GM12878 (cell line): ENCODE results near the gene BBS9. TPM values are rescaled to one million over a fixed set of nuclear protein-coding genes. Genes with fewer than 3 reads are reported as not detected.

Experiments
- ATAC-seq: fragments of 200-7000 bp; cut with Tn5 transposase; 3 replicates; pipeline ENCODE4 v1.9.1; 2020; ENCODE audit warnings: mild to moderate bottlenecking, moderate library complexity
- BruUV-seq: library from RNA; stranded (reverse); fragments of 400-500 nt; replicated peaks from 2 replicates; lab custom pipeline; 2021; lab: Mats Ljungman, UMichigan
- CTCF ChIA-PET: fragments of 300-600 bp; sonication (Branson Sonifier 250); formaldehyde crosslinking; extraction: SDS; loops from one replicate; lab custom pipeline; 2021; ENCODE audit warnings: inconsistent platforms; lab: Yijun Ruan, JAX
- POLR2A ChIA-PET: fragments of 350-600 bp; formaldehyde crosslinking; extraction: SDS; loops from one replicate; lab custom pipeline; 2021; ENCODE audit warnings: inconsistent platforms; lab: Charles Lee
- RAD21 ChIA-PET: fragments of 300-600 bp; sonication (Branson Sonifier 250); formaldehyde crosslinking; loops from one replicate; lab custom pipeline; 2023; ENCODE audit warnings: antibody characterized with exemption; ENCODE audit not compliant: unreplicated experiment; lab: Charles Lee
- SMC1A ChIA-PET: fragments of 300-600 bp; sonication (Branson Sonifier 250); formaldehyde crosslinking; loops from one replicate; lab custom pipeline; 2023; ENCODE audit not compliant: unreplicated experiment, uncharacterized antibody; lab: Charles Lee
- DNase-seq: peaks from one replicate; pipeline ENCODE4 v3.0.0-alpha.2; 2011; ENCODE audit warnings: low read depth, low spot score
- FAIRE-seq: peaks from 3 replicates; lab custom pipeline; 2011; peaks lifted over from hg19 to GRCh38; lab: Jason Lieb, UNC
- H2AFZ ChIP-seq: 2 replicates; pipeline ENCODE4 v1.6.0; 2011; ENCODE audit warnings: low read depth, low read length, control low read depth; ENCODE audit not compliant: control insufficient read depth
- H3K27ac ChIP-seq: 2 replicates; pipeline ENCODE4 v1.5.1; 2011; ENCODE audit warnings: control low read depth; ENCODE audit not compliant: control insufficient read depth, insufficient read depth
- H3K27me3 ChIP-seq, 2 experiments: replicated peaks in 1 of 2; 2 replicates each; pipeline versions ENCODE4 v1.6.0 to v1.6.1; 2011; ENCODE audit warnings: low read length in 1 of 2; ENCODE audit not compliant: control insufficient read depth in 2 of 2, insufficient read depth in 2 of 2
- H3K36me3 ChIP-seq, 2 experiments: 2 replicates each; pipeline ENCODE4 v1.5.1; 2011; ENCODE audit warnings: low read length in 1 of 2; ENCODE audit not compliant: control insufficient read depth in 2 of 2, insufficient read depth in 2 of 2
- H3K4me1 ChIP-seq: 2 replicates; pipeline ENCODE4 v1.6.1; 2011; ENCODE audit warnings: mild to moderate bottlenecking, low read length, moderate library complexity, mixed read lengths; ENCODE audit not compliant: control insufficient read depth, insufficient read depth
- H3K4me2 ChIP-seq: 2 replicates; pipeline ENCODE4 v1.6.0; 2011; ENCODE audit warnings: control low read depth; ENCODE audit not compliant: control insufficient read depth, insufficient read depth
- H3K4me3 ChIP-seq: fragments of 200-600 bp; sonication (generic); 2 replicates; pipeline ENCODE4 v1.5.1; 2016
- H3K79me2 ChIP-seq: 2 replicates; pipeline ENCODE4 v1.6.0; 2011; ENCODE audit warnings: low read length; ENCODE audit not compliant: control insufficient read depth, insufficient read depth
- H3K9ac ChIP-seq: 2 replicates; pipeline ENCODE4 v1.8.0; 2011; ENCODE audit warnings: low read length, control low read depth, mixed read lengths; ENCODE audit not compliant: control insufficient read depth, insufficient read depth
- H3K9me3 ChIP-seq: replicated peaks from 3 replicates; pipeline ENCODE4 v1.5.1; 2011; ENCODE audit warnings: mild to moderate bottlenecking, low read length; ENCODE audit not compliant: control insufficient read depth, insufficient read depth
- H4K20me1 ChIP-seq: 2 replicates; pipeline ENCODE4 v1.6.0; 2011; ENCODE audit not compliant: control insufficient read depth, insufficient read depth
- CHD1 ChIP-seq: IDR thresholded peaks from 2 replicates; pipeline ENCODE4 v1.6.1; 2012; ENCODE audit warnings: low read depth, low read length, improper control_type of control experiment
- CTCF ChIP-seq, 3 experiments: IDR thresholded peaks in 2 of 3; conservative IDR thresholded peaks in 1 of 3; 2 replicates each; pipeline ENCODE4 v1.5.1; 2011; ENCODE audit warnings: low read depth in 3 of 3, low read length in 3 of 3, mild to moderate bottlenecking in 3 of 3, control low read depth in 2 of 3, moderate library complexity in 2 of 3, inconsistent platforms in 1 of 3, mixed read lengths in 1 of 3; ENCODE audit not compliant: control insufficient read depth in 2 of 3, insufficient read depth in 1 of 3; ENCODE audit errors: extremely low read depth in 1 of 3
- JUND ChIP-seq: IDR thresholded peaks from 2 replicates; pipeline ENCODE4 v1.6.1; 2012; ENCODE audit warnings: low read depth, mild to moderate bottlenecking, low read length, improper control_type of control experiment, moderate library complexity
- RAD21 ChIP-seq: IDR thresholded peaks from 2 replicates; pipeline ENCODE4 v1.6.1; 2011; ENCODE audit warnings: mild to moderate bottlenecking, low read depth, low read length, moderate library complexity; ENCODE audit not compliant: insufficient read depth
- REST ChIP-seq: IDR thresholded peaks from 2 replicates; pipeline ENCODE4 v1.6.1; 2012; ENCODE audit warnings: mild to moderate bottlenecking, low read depth, low read length
- RUNX3 ChIP-seq: IDR thresholded peaks from 2 replicates; pipeline ENCODE4 v1.6.1; 2012; ENCODE audit warnings: low read length, inconsistent platforms
- SMAD1 ChIP-seq: fragments of 450-650 bp; IDR thresholded peaks from 2 replicates; pipeline ENCODE4 v1.6.1; 2018; ENCODE audit warnings: mild to moderate bottlenecking, low read depth; ENCODE audit not compliant: partially characterized antibody
- SMC3 ChIP-seq: IDR thresholded peaks from 2 replicates; pipeline ENCODE4 v1.6.1; 2011; ENCODE audit warnings: low read length, improper control_type of control experiment, borderline replicate concordance
- SUZ12 ChIP-seq: fragments of 200-600 bp; sonication (generic); IDR thresholded peaks from one replicate; pipeline ENCODE4 v1.6.1; 2018; ENCODE audit warnings: antibody characterized with exemption, mild to moderate bottlenecking; ENCODE audit not compliant: unreplicated experiment
- TAF1 ChIP-seq: IDR thresholded peaks from 2 replicates; pipeline ENCODE4 v1.6.1; 2011; ENCODE audit warnings: mild to moderate bottlenecking, low read depth, low read length, borderline replicate concordance
- YY1 ChIP-seq: IDR thresholded peaks from 2 replicates; pipeline ENCODE4 v1.6.1; 2011; ENCODE audit warnings: low read depth, mild to moderate bottlenecking, low read length
- WGBS: methylation state at CpG from one replicate; pipeline ENCODE4 v1.1.6; 2016; ENCODE audit warnings: low lambda C conversion rate; ENCODE audit not compliant: insufficient replicate concordance, insufficient coverage; ENCODE audit errors: missing lambda C conversion rate; 5-methylcytosine and 5-hydroxymethylcytosine counted together
- in situ Hi-C: fragments of 300-500 bp; cut with MboI; formaldehyde crosslinking; loops from 9 replicates; pipeline ENCODE4 v1.14.3; 2018; ENCODE audit warnings: mixed read lengths
- intact Hi-C: fragments of 100-400 bp; cut with micrococcal nuclease; formaldehyde crosslinking; loops from one replicate; pipeline ENCODE4 v1.14.2; 2022; ENCODE audit not compliant: unreplicated experiment
- polyA plus RNA-seq, 11 experiments: library from polyadenylated mRNA; depleted of rRNA in 4 of 11; unstranded in 6 of 11; stranded (reverse) in 5 of 11; fragments of >200 nt; fragmentation: Nextera tagmentation in 4 of 11; fragmentation: Illumina TruSeq in 1 of 11; extraction: Ambion mirVana in 4 of 11; extraction: Trizol in 1 of 11; gene quantifications; 1 replicate in 1 of 11; 2 replicates in 10 of 11; pipeline versions ENCODE4 v1.2.1 to v1.2.3, GENCODE V29; 2011 to 2016; ENCODE audit warnings: inconsistent platforms in 2 of 11, missing spikeins in 2 of 11, low read depth in 1 of 11
- total RNA-seq, 4 experiments: library from RNA; depleted of rRNA in 3 of 4; stranded (reverse); fragments of >200 nt in 3 of 4; fragmentation: Illumina TruSeq in 1 of 4; extraction: Trizol in 1 of 4; gene quantifications; 2 replicates each; pipeline versions ENCODE4 v1.2.1 to v1.2.3, GENCODE V29; 2013 to 2021

BBS9 gene
- total and polyA plus RNA-seq, 10 of the 15 experiments (the other 5 are each of a cell fraction or from before 2014, with no cell fraction given): 1.2 to 5.6 (median 2.3) TPM

GRCh38 chr7:33458581-33458980, 329.2 kb downstream of the BBS9 start (continued):
- no peak for TF ChIP-seq TAF1
- no peak for TF ChIP-seq SUZ12
- no peak for TF ChIP-seq SMAD1
- TF ChIP-seq RUNX3: no peak
- no peak for TF ChIP-seq CHD1
- no peak for TF ChIP-seq JUND

- BruUV-seq: no TSS peak
- H3K27ac ChIP-seq: no peak overlapping the region
- RAD21 ChIA-PET: interaction anchor here (0.8 to 1.9 kb wide), 13 partner anchors 9 to 286 kb away, joined by 3 to 10 read pairs (median 3); no protein-coding TSS in a partner anchor
- SMC1A ChIA-PET: interaction anchor here (0.7 to 2.1 kb wide), 14 partner anchors 9 to 477 kb away, joined by 3 to 12 read pairs (median 4); no protein-coding TSS in a partner anchor
- intact Hi-C loops: loop anchor here (1.0 to 10.0 kb wide), 2 partner anchors 216 to 285 kb away; no protein-coding TSS in a partner anchor
- 37% methylated on average over 1 of the region's 1 CpG for WGBS
- CTCF ChIA-PET: interaction anchor here (0.6 to 3.5 kb wide), 26 partner anchors 12 to 503 kb away, joined by 3 to 17 read pairs (median 3); no protein-coding TSS in a partner anchor
- DNase-seq (no peak), ATAC-seq (peak; percentile 93), FAIRE-seq (no peak)
- no peaks in the 10 kb centered on the region for H3K4me1 ChIP-seq
- in situ Hi-C loops: no loop called here
- H3K36me3 ChIP-seq: no peaks in the 10 kb centered on the region
- H3K9ac ChIP-seq: no peak overlapping the region
- no peak overlapping the region for H3K4me2 ChIP-seq
- H3K4me3 ChIP-seq: no peak overlapping the region
- TF ChIP-seq YY1 (0 out of 2 replicates have a peak, but pooled peaks have one; percentile 47), CTCF (IDR thresholded peaks at IDR 0.05 in 2 of 3, conservative IDR thresholded peaks at IDR 0.05 in 1 of 3; ENCODE audit: control insufficient read depth in 2 of 3, extremely low read depth in 1 of 3, insufficient read depth in 1 of 3, low read depth in 3 of 3, low read length in 3 of 3) (peak; percentile 30 to 58 (median 56); a peak in 5 of 6 replicates), REST (no peak), SMC3 (peak; percentile 52; the same call in 1 of the 2 replicates), RAD21 (peak; percentile 69)
- H3K79me2 ChIP-seq: no peaks in the 10 kb centered on the region
- no peak overlapping the region for H2AFZ ChIP-seq
- H4K20me1 ChIP-seq: no peaks in the 10 kb centered on the region
- H3K9me3 ChIP-seq: no peaks in the 10 kb centered on the region
- no peaks in the 10 kb centered on the region for H3K27me3 ChIP-seq
- POLR2A ChIA-PET: no interaction called here
Measured at GRCh38 chr7:33459340-33459751, 330.0 kb downstream of the BBS9 start.
